SK-N-SH (cell line): ENCODE measurements around the gene SULF2. TPM values are rescaled to one million over a fixed set of nuclear protein-coding genes. Genes with fewer than 3 reads are reported as not detected.

Experiments used
- CTCF ChIA-PET: fragments of 300-600, 350-600 bp; formaldehyde crosslinking; extraction: SDS; loops from one replicate; lab custom pipeline; 2021; lab: Yijun Ruan, JAX
- POLR2A ChIA-PET: fragments of 350-600 bp; sonication (Branson Sonifier 250); formaldehyde crosslinking; extraction: SDS; loops from one replicate; lab custom pipeline; 2020; ENCODE audit warnings: antibody characterized with exemption, inconsistent platforms; lab: Yijun Ruan, JAX
- DNase-seq: peaks from one replicate; pipeline ENCODE4 v3.0.0; 2012
- H2AFZ ChIP-seq: fragments of 200-600 bp; sonication (generic); 2 replicates; pipeline ENCODE4 v1.8.1; 2016; ENCODE audit warnings: antibody characterized with exemption, mild to moderate bottlenecking, low read depth
- H3F3A ChIP-seq: fragments of 200-600 bp; sonication (generic); replicated peaks from 2 replicates; pipeline ENCODE3; 2016; ENCODE audit warnings: antibody characterized with exemption, mild to moderate bottlenecking; ENCODE audit not compliant: insufficient read depth
- H3K27ac ChIP-seq, 2 experiments: fragments of 200-500 bp in 1 of 2; fragments of 200-600 bp in 1 of 2; sonication (Bioruptor generic) in 1 of 2; sonication (generic), shearing (Covaris generic) in 1 of 2; 2 replicates each; pipeline versions ENCODE4 v1.5.1 to v1.6.1; 2014 to 2016; ENCODE audit warnings: low read depth in 2 of 2, inconsistent platforms in 1 of 2, low read length in 1 of 2, mild to moderate bottlenecking in 1 of 2, mixed read lengths in 1 of 2
- H3K27me3 ChIP-seq: fragments of 200-600 bp; sonication (generic), shearing (Covaris generic); 2 replicates; pipeline ENCODE4 v1.6.1; 2016; ENCODE audit warnings: mixed run types; ENCODE audit not compliant: insufficient read depth
- H3K36me3 ChIP-seq, 2 experiments: fragments of 200-500 bp in 1 of 2; fragments of 200-600 bp in 1 of 2; sonication (Bioruptor generic) in 1 of 2; sonication (generic) in 1 of 2; replicated peaks in 1 of 2; 2 replicates each; pipeline versions ENCODE3 to v1.5.1; 2014 to 2016; ENCODE audit warnings: low read length in 1 of 2, mild to moderate bottlenecking in 1 of 2; ENCODE audit not compliant: insufficient read depth in 2 of 2, control insufficient read depth in 1 of 2
- H3K4me1 ChIP-seq, 2 experiments: fragments of 200-500 bp in 1 of 2; fragments of 200-600 bp in 1 of 2; sonication (Bioruptor generic) in 1 of 2; sonication (generic), shearing (Covaris generic) in 1 of 2; 2 replicates each; pipeline versions ENCODE4 v1.5.1 to v1.6.1; 2014 to 2016; ENCODE audit warnings: low read depth in 1 of 2, low read length in 1 of 2, mixed run types in 1 of 2; ENCODE audit not compliant: insufficient read depth in 2 of 2, control insufficient read depth in 1 of 2
- H3K4me2 ChIP-seq: fragments of 200-600 bp; sonication (generic), shearing (Covaris generic); 2 replicates; pipeline ENCODE4 v1.6.1; 2017; ENCODE audit warnings: mixed run types
- H3K4me3 ChIP-seq, 2 experiments: fragments of 200-500 bp in 1 of 2; fragments of 200-600 bp in 1 of 2; sonication (Bioruptor generic) in 1 of 2; sonication (generic), shearing (Covaris generic) in 1 of 2; 2 replicates each; pipeline versions ENCODE4 v1.5.1 to v1.8.1; 2014 to 2016; ENCODE audit warnings: low read depth in 2 of 2, inconsistent platforms in 1 of 2, low read length in 1 of 2, mild to moderate bottlenecking in 1 of 2, mixed read lengths in 1 of 2, moderate library complexity in 1 of 2
- H3K79me2 ChIP-seq: fragments of 200-600 bp; sonication (generic); 2 replicates; pipeline ENCODE4 v1.8.1; 2017; ENCODE audit warnings: mild to moderate bottlenecking; ENCODE audit not compliant: insufficient read depth
- H3K9ac ChIP-seq: fragments of 200-600 bp; sonication (generic); 2 replicates; pipeline ENCODE4 v1.6.1; 2017; ENCODE audit warnings: mixed run types
- H3K9me2 ChIP-seq: fragments of 200-600 bp; sonication (generic); 2 replicates; pipeline ENCODE4 v1.6.1; 2017; ENCODE audit warnings: mixed run types
- H3K9me3 ChIP-seq: fragments of 200-600 bp; sonication (generic); 2 replicates; pipeline ENCODE4 v1.6.1; 2017; ENCODE audit warnings: mixed run types, mild to moderate bottlenecking, moderate library complexity
- H4K20me1 ChIP-seq: fragments of 200-600 bp; sonication (generic); 2 replicates; pipeline ENCODE4 v1.6.1; 2017; ENCODE audit warnings: mild to moderate bottlenecking, mixed run types; ENCODE audit not compliant: insufficient read depth
- FOXJ3 ChIP-seq: sonication (generic); formaldehyde crosslinking; IDR thresholded peaks from 2 replicates; pipeline ENCODE4 v1.5.1; 2020; ENCODE audit warnings: mild to moderate bottlenecking, missing genetic modification reagents
- GATA2 ChIP-seq: sonication (generic); formaldehyde crosslinking; IDR thresholded peaks from 2 replicates; pipeline ENCODE4 v1.5.0; 2020; ENCODE audit warnings: mild to moderate bottlenecking, missing genetic modification reagents
- JUND ChIP-seq: IDR thresholded peaks from 2 replicates; pipeline ENCODE4 v1.4.0; 2012
- PBX3 ChIP-seq: IDR thresholded peaks from 2 replicates; pipeline ENCODE4; 2012
- POLR2AphosphoS5 ChIP-seq: IDR thresholded peaks from 2 replicates; pipeline ENCODE4 v1.6.1; 2012; ENCODE audit warnings: low read depth, low read length
- RFX5 ChIP-seq: IDR thresholded peaks from 2 replicates; pipeline ENCODE4 v1.6.1; 2012; ENCODE audit warnings: mild to moderate bottlenecking, improper control_type of control experiment, low read length
- SMC3 ChIP-seq: IDR thresholded peaks from 2 replicates; pipeline ENCODE4 v1.6.1; 2012; ENCODE audit warnings: low read depth, low read length, improper control_type of control experiment
- TAF1 ChIP-seq: IDR thresholded peaks from 2 replicates; pipeline ENCODE4 v1.6.1; 2012; ENCODE audit warnings: low read depth, mild to moderate bottlenecking, low read length, moderate library complexity, borderline replicate concordance
- YY1 ChIP-seq: IDR thresholded peaks from 2 replicates; pipeline ENCODE4 v1.4.0; 2012; ENCODE audit warnings: low read depth, mild to moderate bottlenecking
- whole genome bisulfite sequencing: methylation state at CpG from one replicate; pipeline ENCODE4 v1.1.6; 2017; ENCODE audit warnings: low lambda C conversion rate; 5-methylcytosine and 5-hydroxymethylcytosine counted together
- polyA plus RNA-seq, 3 experiments: library from polyadenylated mRNA; depleted of rRNA; stranded (reverse); fragments of >200 nt; gene quantifications; 2 replicates each; pipeline ENCODE4 v1.2.3, GENCODE V29; 2012
- TF ChIP-seq, protein P1 (sequence below): IDR thresholded peaks from 2 replicates; pipeline ENCODE4 v1.4.0; 2012; ENCODE audit warnings: low read depth

SULF2 gene
- polyA plus RNA-seq, 1 of the 3 experiments (the other 2 are of a cell fraction) = 20.2 TPM

GRCh38 chr20:47682028-47682783 is 103.1 kb downstream of the SULF2 start:
- Histone ChIP-seq H3K9me3 (no peaks in the 10 kb centered on the region), H3K9ac (no peak overlapping the region), H3K36me3 (peaks cover 0 to 3% of the 10 kb centered on the region in 2 experiments), H2AFZ (no peak overlapping the region), H4K20me1 (no peaks in the 10 kb centered on the region), H3K9me2 (no peaks in the 10 kb centered on the region), H3K4me3 (no peak overlapping the region), H3K4me2 (no peak overlapping the region), H3K79me2 (no peaks in the 10 kb centered on the region), H3K27me3 (no peaks in the 10 kb centered on the region), H3K4me1 (peaks cover 0 to 8% of the 10 kb centered on the region in 2 experiments; a peak in 1 of 4 replicates), H3F3A (no peaks in the 10 kb centered on the region), H3K27ac (no peak overlapping the region)
- ChIA-PET CTCF (interaction anchor here (0.9 to 24.9 kb wide), 2 partner anchors 18 to 941 kb away, joined by 3 to 437 read pairs; no protein-coding TSS in a partner anchor), POLR2A (no interaction called here)
- DNase-seq = no peak
- 85% methylated on average over 20 of the region's 22 CpGs for WGBS
- TF ChIP-seq GATA2 (no peak), PBX3 (no peak), SMC3 (no peak), YY1 (no peak), FOXJ3 (no peak), POLR2AphosphoS5 (no peak), TAF1 (no peak), JUND (no peak)
- TF ChIP-seq, protein P1, sequence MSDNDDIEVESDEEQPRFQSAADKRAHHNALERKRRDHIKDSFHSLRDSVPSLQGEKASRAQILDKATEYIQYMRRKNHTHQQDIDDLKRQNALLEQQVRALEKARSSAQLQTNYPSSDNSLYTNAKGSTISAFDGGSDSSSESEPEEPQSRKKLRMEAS = no peak

DNA sequence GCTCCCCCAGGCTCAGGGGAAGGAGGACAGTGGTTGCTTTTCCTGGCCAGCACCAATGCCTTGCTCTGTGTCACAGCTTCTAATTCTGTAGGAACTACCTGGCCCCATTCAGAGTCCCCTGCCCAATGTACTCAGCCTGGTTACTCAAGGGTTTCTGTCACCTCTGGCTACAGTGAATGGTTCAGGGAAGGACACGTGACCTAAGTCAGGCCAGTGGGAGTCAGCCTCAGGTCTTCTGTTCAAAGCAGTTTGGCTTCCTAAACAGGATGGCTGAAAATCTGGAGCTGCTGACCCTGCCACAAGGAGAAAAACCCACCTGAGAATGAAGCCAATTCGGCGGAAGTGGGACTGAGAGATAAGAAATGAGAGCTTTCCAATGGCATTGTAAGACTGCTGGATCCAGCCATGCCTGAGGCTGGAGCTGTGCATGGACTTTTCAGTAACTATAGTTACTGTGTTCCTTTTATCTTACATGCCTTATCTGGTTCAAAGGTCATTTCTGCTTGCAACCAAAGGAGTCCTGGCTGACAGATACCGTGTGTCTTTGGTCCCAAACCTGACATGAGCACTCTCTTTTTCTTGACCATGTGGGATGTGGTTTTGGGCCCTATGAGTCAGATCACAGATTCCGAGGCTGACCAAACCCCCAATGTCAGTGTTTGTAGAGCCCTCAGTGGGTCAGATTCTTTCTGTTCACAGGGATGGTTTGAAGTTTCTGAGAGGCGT is 104.3 kb downstream of the SULF2 start:
- no peak overlapping the region for H3K4me2 ChIP-seq
- CTCF ChIA-PET = interaction anchor here (0.6 to 24.9 kb wide), 5 partner anchors 9 to 942 kb away, joined by 3 to 437 read pairs (median 3); no protein-coding TSS in a partner anchor
- 82% methylated on average over 5 of the region's 6 CpGs for WGBS
- H2AFZ ChIP-seq = no peak overlapping the region
- peaks cover 0 to 3% of the 10 kb centered on the region in 2 experiments for H3K36me3 ChIP-seq
- no peaks in the 10 kb centered on the region for H3F3A ChIP-seq
- no peaks in the 10 kb centered on the region for H3K9me3 ChIP-seq
- H3K27me3 ChIP-seq = no peaks in the 10 kb centered on the region
- DNase-seq = no peak
- no peak overlapping the region for H3K27ac ChIP-seq
- no peak for TF ChIP-seq RFX5
- TF ChIP-seq, all 33 proteins: peak for 0
- Histone ChIP-seq H3K79me2 (no peaks in the 10 kb centered on the region), H3K4me1 (peaks cover 0 to 8% of the 10 kb centered on the region in 2 experiments; a peak in 1 of 4 replicates), H4K20me1 (no peaks in the 10 kb centered on the region), H3K9me2 (no peaks in the 10 kb centered on the region), H3K4me3 (no peak overlapping the region), H3K9ac (no peak overlapping the region)
- POLR2A ChIA-PET = no interaction called here
